ENCODE measurements around the gene COPS3.
A peak's percentile ranks its signal among the peaks of the same experiment; 100 is the strongest.
"Not testable (repeated sequence)": the region's sequence is repeated elsewhere in the genome, so short reads cannot be mapped to it uniquely, and the experiment has no call there.

Gene COPS3

DNA sequence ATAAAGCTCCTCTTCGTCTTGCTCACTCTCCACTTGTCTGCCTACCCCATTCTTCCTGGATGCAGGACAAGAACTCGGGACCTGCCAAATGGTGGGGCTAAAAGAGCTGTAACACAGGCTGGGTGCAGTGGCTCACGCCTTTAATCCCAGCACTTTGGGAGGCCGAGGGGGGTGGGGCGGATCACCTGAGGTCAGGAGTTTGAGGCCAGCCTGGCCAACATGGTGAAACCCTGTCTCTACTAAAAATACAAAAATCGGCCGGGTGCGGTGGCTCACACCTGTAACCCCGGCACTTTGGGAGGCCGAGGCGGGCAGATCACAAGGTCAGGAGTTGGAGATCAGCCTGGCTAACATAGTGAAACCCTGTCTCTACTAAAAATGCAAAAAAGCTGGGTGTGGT is 20.6 kb upstream of the COPS3 start:
- H3K27ac ChIP-seq (ENCODE audit: low read depth, low read length) = not testable (repeated sequence)
- H3K4me1 ChIP-seq (ENCODE audit: control insufficient read depth, insufficient read depth, low read length) = peaks cover 17% of the 10 kb centered on the region

DNA sequence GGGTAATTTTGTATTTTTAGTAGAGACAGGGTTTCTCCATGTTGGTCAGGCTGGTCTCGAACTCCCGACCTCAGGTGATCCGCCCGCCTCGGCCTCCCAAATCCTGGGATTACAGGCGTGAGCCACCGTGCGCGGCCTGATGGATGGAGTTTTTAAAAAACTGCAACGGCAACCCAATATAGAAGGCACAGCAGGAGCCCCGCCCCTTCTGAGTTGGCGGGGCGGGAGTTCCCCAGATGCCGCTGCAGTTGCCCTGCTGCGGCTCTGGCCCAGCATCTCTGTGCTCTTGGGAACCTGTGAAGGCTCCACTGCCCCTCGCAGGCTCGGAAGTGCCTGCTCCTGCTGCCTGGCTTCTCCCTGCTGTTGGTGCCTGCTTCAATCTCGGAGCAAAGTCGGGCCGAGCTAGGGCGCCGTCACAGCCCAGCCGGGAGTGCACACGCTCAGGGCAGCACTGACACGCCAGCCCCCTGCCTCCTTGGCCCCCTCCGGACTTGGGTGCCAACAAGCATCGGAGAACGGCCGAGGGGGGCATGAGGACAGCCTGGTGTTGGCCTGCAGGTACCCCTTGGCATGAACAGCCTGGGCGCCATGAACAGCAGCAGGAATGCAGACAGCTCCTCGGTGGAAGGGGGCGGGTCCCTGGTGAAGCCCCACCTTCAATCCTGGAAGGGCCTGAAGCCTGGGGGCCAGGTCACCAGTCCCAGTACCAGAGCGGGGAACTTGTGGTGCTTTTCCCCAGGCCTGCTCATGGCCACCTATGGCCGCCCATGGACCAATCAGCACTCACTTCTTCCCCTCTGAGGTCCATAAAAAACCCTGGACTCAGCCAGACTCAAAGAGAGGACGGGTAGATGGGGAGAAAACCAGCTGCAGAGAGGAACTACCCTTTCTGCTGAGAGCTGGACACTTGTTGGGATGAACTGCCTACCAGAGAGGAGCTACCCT is 19.9 kb upstream of the COPS3 start:
- Histone ChIP-seq H3K27ac (ENCODE audit: low read depth, low read length) (no peak overlapping the region), H3K9ac (ENCODE audit: low read length) (peak overlapping the region; percentile 43), H3K9me3 (ENCODE audit: control insufficient read depth, insufficient read depth, low read depth, low read length) (no peaks in the 10 kb centered on the region), H3K4me1 (ENCODE audit: control insufficient read depth, insufficient read depth, low read length) (peaks cover 21% of the 10 kb centered on the region), H3K27me3 (ENCODE audit: control insufficient read depth, insufficient read depth, low read length) (peaks cover 16% of the 10 kb centered on the region), H3K36me3 (ENCODE audit: control insufficient read depth, insufficient read depth, low read length) (no peaks in the 10 kb centered on the region), H3K4me3 (ENCODE audit: low read depth, low read length) (peak overlapping the region; percentile 80)

More for the DNA sequence above, 20.6 kb upstream of the COPS3 start:
- Histone ChIP-seq H3K27me3 (ENCODE audit: control insufficient read depth, insufficient read depth, low read length) (peaks cover 16% of the 10 kb centered on the region), H3K4me3 (ENCODE audit: low read depth, low read length) (peak overlapping the region; percentile 80)
- not testable (repeated sequence) for H3K9ac ChIP-seq (ENCODE audit: low read length); H3K36me3 ChIP-seq (ENCODE audit: control insufficient read depth, insufficient read depth, low read length); H3K9me3 ChIP-seq (ENCODE audit: control insufficient read depth, insufficient read depth, low read depth, low read length)

DNA sequence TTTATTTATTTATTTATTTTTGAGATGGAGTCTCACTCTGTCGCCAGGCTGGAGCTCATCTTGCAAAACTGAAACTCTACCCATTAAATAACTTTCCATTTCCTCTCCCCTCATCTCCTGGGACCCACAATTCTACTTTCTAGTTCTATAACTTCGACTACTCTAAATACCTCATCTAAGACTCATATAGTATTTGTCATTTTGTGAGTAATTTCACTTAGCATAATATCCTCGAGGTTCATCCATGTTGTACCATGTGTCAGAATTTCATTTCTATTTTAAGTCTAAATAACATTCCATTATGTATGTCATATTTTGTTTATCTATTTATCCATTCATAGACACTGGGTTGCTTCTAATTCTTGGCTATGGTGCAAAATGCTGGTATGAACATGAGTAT is 17.1 kb upstream of the COPS3 start:
- Histone ChIP-seq H3K36me3 (ENCODE audit: control insufficient read depth, insufficient read depth, low read length) (no peaks in the 10 kb centered on the region), H3K27ac (ENCODE audit: low read depth, low read length) (no peak overlapping the region), H3K9me3 (ENCODE audit: control insufficient read depth, insufficient read depth, low read depth, low read length) (no peaks in the 10 kb centered on the region), H3K4me1 (ENCODE audit: control insufficient read depth, insufficient read depth, low read length) (peaks cover 11% of the 10 kb centered on the region), H3K9ac (ENCODE audit: low read length) (no peak overlapping the region), H3K4me3 (ENCODE audit: low read depth, low read length) (no peak overlapping the region), H3K27me3 (ENCODE audit: control insufficient read depth, insufficient read depth, low read length) (no peaks in the 10 kb centered on the region)

DNA sequence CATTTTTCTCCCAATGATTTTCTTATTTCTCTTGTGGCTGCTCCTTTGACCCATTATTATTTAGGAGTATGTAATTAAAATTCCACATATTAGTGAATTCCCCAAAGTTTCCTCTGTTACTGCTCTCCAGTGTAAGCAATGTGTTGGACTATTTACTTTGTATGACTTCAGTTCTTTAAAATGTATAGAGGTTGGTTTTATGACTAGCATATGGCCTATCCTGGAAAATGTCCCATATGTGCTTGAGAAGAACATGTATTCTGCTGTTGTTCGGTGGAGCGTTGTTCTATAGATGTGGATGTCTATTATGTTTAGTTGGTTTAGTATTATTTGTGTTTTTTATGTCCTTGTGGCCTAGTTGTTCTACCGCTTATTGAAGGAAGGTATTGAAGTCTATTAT is 16.2 kb upstream of the COPS3 start:
- Histone ChIP-seq H3K27ac (ENCODE audit: low read depth, low read length) (no peak overlapping the region), H3K4me1 (ENCODE audit: control insufficient read depth, insufficient read depth, low read length) (peaks cover 8% of the 10 kb centered on the region), H3K9ac (ENCODE audit: low read length) (no peak overlapping the region), H3K36me3 (ENCODE audit: control insufficient read depth, insufficient read depth, low read length) (no peaks in the 10 kb centered on the region), H3K4me3 (ENCODE audit: low read depth, low read length) (no peak overlapping the region), H3K9me3 (ENCODE audit: control insufficient read depth, insufficient read depth, low read depth, low read length) (no peaks in the 10 kb centered on the region), H3K27me3 (ENCODE audit: control insufficient read depth, insufficient read depth, low read length) (no peaks in the 10 kb centered on the region)

DNA sequence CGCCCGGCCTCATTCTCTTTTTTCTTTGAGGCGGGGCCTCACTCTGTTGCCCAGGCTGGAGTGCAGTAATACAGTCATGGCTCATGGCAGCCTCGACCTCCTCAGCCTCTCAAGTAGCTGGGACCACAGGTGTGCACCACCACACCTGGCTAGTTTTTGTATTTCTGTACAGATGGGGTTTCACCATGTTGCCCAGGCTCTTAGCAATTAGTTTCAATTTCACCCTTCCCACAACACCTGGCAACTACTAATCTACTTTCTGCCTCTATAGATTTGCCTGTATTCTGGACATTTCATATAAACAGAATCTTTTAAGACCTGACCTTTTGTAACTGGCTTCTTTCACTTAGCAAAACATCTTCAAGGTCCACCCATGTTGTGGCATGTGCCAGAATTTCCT is 14.1 kb upstream of the COPS3 start:
- Histone ChIP-seq H3K27me3 (ENCODE audit: control insufficient read depth, insufficient read depth, low read length) (no peaks in the 10 kb centered on the region), H3K4me1 (ENCODE audit: control insufficient read depth, insufficient read depth, low read length) (peaks cover 4% of the 10 kb centered on the region), H3K36me3 (ENCODE audit: control insufficient read depth, insufficient read depth, low read length) (no peaks in the 10 kb centered on the region), H3K9me3 (ENCODE audit: control insufficient read depth, insufficient read depth, low read depth, low read length) (no peaks in the 10 kb centered on the region), H3K9ac (ENCODE audit: low read length) (no peak overlapping the region), H3K27ac (ENCODE audit: low read depth, low read length) (no peak overlapping the region), H3K4me3 (ENCODE audit: low read depth, low read length) (no peak overlapping the region)

DNA sequence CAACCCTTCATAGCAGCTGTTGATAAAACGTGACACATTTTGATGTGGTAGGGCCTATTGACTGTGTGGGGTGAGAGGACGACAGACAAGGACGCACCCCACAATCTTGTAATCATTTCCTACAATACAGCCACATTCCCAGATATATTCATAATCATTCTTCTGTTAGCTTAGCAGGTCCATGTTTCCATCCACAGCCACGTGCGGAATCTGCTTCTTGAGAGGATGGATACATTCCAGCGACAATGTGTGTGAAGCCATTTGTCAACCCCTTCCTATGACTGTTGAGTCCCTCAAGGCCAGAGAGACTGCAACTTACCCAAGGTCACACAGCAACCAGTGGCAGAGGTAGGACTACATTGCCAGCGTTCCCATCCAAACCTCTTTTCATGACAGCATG is 8.7 kb upstream of the COPS3 start:
- no peaks in the 10 kb centered on the region for H3K4me1 ChIP-seq (ENCODE audit: control insufficient read depth, insufficient read depth, low read length)
- no peaks in the 10 kb centered on the region for H3K36me3 ChIP-seq (ENCODE audit: control insufficient read depth, insufficient read depth, low read length)
- H3K4me3 ChIP-seq (ENCODE audit: low read depth, low read length) = no peak overlapping the region
- H3K27ac ChIP-seq (ENCODE audit: low read depth, low read length) = no peak overlapping the region
- H3K9ac ChIP-seq (ENCODE audit: low read length) = no peak overlapping the region
- H3K9me3 ChIP-seq (ENCODE audit: control insufficient read depth, insufficient read depth, low read depth, low read length) = no peaks in the 10 kb centered on the region
- no peaks in the 10 kb centered on the region for H3K27me3 ChIP-seq (ENCODE audit: control insufficient read depth, insufficient read depth, low read length)

DNA sequence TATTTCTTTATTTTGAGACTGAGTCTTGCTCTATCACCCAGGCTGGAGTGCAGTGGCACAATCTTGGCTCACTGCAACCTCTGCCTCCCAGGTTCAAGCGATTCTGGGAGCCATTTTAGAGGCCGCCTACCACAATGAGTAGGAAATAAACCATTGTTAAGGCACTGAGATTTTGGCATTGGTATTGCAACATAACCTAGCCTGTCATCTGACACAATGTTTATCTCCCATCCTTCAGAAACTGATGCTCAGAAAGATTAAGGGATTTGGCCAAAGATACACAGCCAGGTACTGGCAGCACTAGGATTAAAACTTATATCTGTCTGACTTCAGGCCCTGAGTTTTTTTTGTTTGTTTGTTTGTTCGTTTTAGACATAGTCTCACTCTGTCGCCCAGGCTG is 8.0 kb upstream of the COPS3 start:
- no peaks in the 10 kb centered on the region for H3K27me3 ChIP-seq (ENCODE audit: control insufficient read depth, insufficient read depth, low read length)
- no peak overlapping the region for H3K27ac ChIP-seq (ENCODE audit: low read depth, low read length)
- H3K4me3 ChIP-seq (ENCODE audit: low read depth, low read length) = no peak overlapping the region
- no peak overlapping the region for H3K9ac ChIP-seq (ENCODE audit: low read length)
- H3K36me3 ChIP-seq (ENCODE audit: control insufficient read depth, insufficient read depth, low read length) = no peaks in the 10 kb centered on the region
- no peaks in the 10 kb centered on the region for H3K9me3 ChIP-seq (ENCODE audit: control insufficient read depth, insufficient read depth, low read depth, low read length)
- no peaks in the 10 kb centered on the region for H3K4me1 ChIP-seq (ENCODE audit: control insufficient read depth, insufficient read depth, low read length)

DNA sequence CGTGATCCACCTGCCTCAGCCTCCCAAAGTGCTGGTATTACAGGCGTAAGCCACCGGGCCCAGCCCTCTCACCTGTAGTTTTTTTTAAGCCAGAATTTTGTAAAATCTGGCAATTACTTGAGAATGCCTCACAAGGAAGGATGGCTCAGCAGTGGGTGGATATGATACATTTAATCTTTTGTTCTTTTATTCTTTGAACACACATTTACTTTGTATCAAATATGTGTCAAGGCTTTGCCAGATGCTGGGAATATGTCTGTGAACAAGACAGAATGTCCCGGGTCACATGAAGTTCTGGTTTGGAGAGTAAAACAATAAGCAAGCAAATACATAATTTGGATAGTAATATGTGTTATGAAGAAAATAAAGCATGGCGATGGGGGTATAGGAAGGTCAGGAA is 4.9 kb upstream of the COPS3 start:
- no peaks in the 10 kb centered on the region for H3K36me3 ChIP-seq (ENCODE audit: control insufficient read depth, insufficient read depth, low read length)
- H3K27me3 ChIP-seq (ENCODE audit: control insufficient read depth, insufficient read depth, low read length) = no peaks in the 10 kb centered on the region
- H3K27ac ChIP-seq (ENCODE audit: low read depth, low read length) = no peak overlapping the region
- H3K9ac ChIP-seq (ENCODE audit: low read length) = no peak overlapping the region
- no peak overlapping the region for H3K4me3 ChIP-seq (ENCODE audit: low read depth, low read length)
- H3K4me1 ChIP-seq (ENCODE audit: control insufficient read depth, insufficient read depth, low read length) = no peaks in the 10 kb centered on the region
- H3K9me3 ChIP-seq (ENCODE audit: control insufficient read depth, insufficient read depth, low read depth, low read length) = no peaks in the 10 kb centered on the region

DNA sequence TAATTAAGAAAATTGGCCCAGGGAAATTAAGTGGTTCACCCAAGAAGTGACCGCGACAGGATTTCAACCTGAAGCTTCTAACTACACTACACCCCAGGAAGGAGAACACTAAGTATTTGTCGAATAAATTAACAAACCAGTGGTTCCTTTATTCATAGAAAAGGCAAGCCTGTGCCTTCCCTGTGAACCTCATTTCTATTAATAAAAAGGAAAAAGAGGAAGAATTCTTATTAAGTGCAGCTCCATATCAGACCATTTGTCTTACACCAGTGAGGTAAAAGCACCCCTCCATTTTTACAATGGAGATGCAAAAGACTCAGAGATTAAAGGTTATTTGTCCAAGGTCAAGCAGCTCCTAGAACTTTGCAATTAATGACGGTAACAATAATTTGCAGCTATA is 1.7 kb downstream of the COPS3 start:
- H3K36me3 ChIP-seq (ENCODE audit: control insufficient read depth, insufficient read depth, low read length) = peaks cover 11% of the 10 kb centered on the region
- H3K4me3 ChIP-seq (ENCODE audit: low read depth, low read length) = peak overlapping the region; percentile 96
- peak overlapping the region; percentile 100 for H3K9ac ChIP-seq (ENCODE audit: low read length)
- peaks cover 5% of the 10 kb centered on the region; the same call in 1 of the 2 replicates for H3K4me1 ChIP-seq (ENCODE audit: control insufficient read depth, insufficient read depth, low read length)
- no peaks in the 10 kb centered on the region for H3K27me3 ChIP-seq (ENCODE audit: control insufficient read depth, insufficient read depth, low read length)
- no peaks in the 10 kb centered on the region for H3K9me3 ChIP-seq (ENCODE audit: control insufficient read depth, insufficient read depth, low read depth, low read length)
- no peak overlapping the region for H3K27ac ChIP-seq (ENCODE audit: low read depth, low read length)

DNA sequence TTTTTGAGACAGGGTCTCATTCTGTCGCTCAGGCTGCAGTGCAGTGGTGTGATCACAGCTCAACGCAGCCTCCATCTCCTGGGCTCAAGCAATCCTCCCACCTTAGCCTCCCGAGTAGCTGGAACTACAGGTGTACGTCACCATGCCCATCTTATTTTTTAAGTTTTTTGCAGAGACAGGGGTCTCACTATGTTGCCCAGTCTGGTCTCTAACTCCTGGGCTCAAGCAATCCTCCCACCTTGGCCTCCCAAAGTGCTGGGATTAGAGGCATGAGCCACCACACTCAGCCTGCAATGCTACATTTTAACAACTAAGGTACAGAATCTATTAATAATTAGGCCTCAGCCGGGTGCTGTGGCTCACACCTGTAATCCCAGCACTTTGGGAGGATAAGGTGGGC is 3.6 kb downstream of the COPS3 start:
- H3K4me3 ChIP-seq (ENCODE audit: low read depth, low read length); H3K9me3 ChIP-seq (ENCODE audit: control insufficient read depth, insufficient read depth, low read depth, low read length); H3K4me1 ChIP-seq (ENCODE audit: control insufficient read depth, insufficient read depth, low read length); H3K27me3 ChIP-seq (ENCODE audit: control insufficient read depth, insufficient read depth, low read length); H3K27ac ChIP-seq (ENCODE audit: low read depth, low read length): not testable (repeated sequence)
- peak overlapping the region; percentile 3 for H3K9ac ChIP-seq (ENCODE audit: low read length)
- peaks cover 30% of the 10 kb centered on the region for H3K36me3 ChIP-seq (ENCODE audit: control insufficient read depth, insufficient read depth, low read length)

DNA sequence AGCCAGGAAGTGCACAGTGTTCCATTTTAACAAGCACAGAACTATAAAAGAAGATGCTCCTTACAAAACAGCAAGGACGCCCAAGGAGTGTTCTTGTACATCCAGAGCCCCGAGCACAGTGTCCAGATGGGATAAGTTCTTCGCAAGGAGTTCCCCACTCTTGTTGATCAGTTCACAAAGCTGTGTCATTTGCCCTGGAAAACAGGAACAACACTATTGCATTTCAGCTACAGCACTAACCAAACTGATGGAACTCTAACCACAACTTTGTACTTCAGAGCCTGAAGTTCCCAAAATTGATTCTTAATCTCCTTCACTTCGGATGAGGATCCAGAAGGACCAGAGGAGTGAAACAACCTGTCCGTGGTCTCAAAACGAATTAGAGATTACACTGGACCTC is 5.1 kb downstream of the COPS3 start:
- Histone ChIP-seq H3K27me3 (ENCODE audit: control insufficient read depth, insufficient read depth, low read length) (no peaks in the 10 kb centered on the region), H3K4me3 (ENCODE audit: low read depth, low read length) (no peak overlapping the region), H3K4me1 (ENCODE audit: control insufficient read depth, insufficient read depth, low read length) (peaks cover 5% of the 10 kb centered on the region; the same call in 1 of the 2 replicates), H3K9me3 (ENCODE audit: control insufficient read depth, insufficient read depth, low read depth, low read length) (no peaks in the 10 kb centered on the region), H3K9ac (ENCODE audit: low read length) (no peak overlapping the region), H3K27ac (ENCODE audit: low read depth, low read length) (no peak overlapping the region), H3K36me3 (ENCODE audit: control insufficient read depth, insufficient read depth, low read length) (peaks cover 33% of the 10 kb centered on the region)
